Epithelial cell of alveolus of lung (primary cell): ENCODE data around the gene PPM1D. TPM values are rescaled to one million over a fixed set of nuclear protein-coding genes. Genes with fewer than 3 reads are reported as not detected.

Source experiments
- total RNA-seq: library from RNA; depleted of rRNA; stranded (reverse); fragments of >200 nt; gene quantifications from 2 replicates; pipeline ENCODE4 v1.2.1, GENCODE V29; 2015

Gene PPM1D
- total RNA-seq = 8.9 and 17.3 TPM in 2 replicates

DNA sequence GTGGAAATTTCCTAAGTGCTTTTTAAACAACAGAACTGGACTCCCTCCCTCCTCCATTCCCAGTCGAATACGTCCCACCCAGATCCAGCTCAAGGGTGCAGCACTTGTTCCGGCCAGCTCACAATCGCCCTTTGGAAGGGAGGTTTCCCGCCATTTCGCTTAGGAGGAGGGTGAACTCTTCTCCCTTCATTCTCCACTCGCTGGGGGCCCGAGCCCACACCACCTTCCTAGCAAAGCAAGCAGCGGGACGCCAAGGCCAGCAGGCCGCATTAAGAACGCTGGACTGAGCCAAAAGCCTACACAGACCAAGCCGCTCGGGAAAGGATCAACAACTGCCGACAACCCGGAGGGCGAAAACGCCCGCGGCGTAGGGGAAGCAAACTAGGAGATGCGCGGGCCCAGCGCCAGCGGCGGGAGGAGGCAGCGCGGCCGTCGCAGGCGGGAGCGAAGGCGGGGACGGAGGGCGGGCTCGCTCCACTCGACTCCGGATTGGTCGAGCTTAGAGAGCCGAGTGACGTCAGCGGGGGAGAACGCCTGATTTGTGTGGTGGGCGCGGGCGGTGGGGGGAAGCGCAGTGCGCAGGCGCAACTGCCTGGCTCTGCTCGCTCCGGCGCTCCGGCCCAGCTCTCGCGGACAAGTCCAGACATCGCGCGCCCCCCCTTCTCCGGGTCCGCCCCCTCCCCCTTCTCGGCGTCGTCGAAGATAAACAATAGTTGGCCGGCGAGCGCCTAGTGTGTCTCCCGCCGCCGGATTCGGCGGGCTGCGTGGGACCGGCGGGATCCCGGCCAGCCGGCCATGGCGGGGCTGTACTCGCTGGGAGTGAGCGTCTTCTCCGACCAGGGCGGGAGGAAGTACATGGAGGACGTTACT, at the start of gene PPM1D:
TSS of gene PPM1D (plus strand) at position 574 of the 870 bp plus-strand sequence. CDS start at position 796, 222 bp downstream.

DNA sequence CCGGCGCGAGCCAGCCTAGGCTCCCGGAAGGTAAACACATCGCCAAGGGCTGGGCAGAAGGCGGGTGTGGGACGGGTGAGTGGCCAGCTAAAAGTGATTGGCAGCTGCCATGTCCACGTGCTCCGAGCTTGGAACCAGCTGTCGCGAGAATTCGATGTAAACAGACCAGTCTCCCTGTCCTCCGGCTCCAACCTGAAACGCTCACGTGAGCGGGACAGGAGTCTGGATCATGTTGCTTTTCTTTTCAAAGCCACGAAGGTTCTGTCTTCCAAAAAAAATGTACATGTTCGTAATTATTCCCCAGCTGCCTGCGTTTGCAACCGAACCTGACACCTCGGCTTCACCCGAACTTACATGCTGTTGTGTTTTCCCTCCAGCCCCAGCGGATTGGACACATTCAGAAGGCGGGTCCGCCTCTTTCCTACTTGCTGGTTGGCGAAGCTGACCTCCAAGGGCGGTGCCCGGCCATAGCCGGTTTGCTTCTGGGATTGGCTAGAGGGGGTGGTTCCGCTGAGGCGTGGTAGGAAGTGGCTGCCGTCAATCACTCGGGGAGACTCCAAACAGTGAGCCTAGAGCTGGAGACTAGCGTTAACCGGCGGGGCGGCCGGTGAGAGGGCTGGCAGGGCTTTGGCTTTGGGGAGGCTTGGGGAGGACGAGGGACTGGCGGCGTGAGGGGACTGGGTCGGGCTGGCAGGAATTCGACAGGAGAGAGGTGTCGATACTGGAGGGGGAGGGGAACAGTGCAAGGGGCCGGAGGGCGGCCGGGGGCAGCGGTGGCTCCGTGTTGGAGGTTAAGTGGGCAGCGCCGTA, 77.5 kb downstream of the PPM1D start, which contains the start of gene BCAS3:
TSS of gene BCAS3 (plus strand) at position 544 of the 810 bp plus-strand sequence.

Other genes starting within 250 kb of the PPM1D start
- 28.6 and 31.9 TPM in 2 replicates for gene USP32, start 208.1 kb upstream of the PPM1D start, total RNA-seq
- not detected in 2 replicates for gene CHCT1, start 177.7 kb upstream of the PPM1D start, total RNA-seq
- gene APPBP2, start 74.0 kb upstream of the PPM1D start, total RNA-seq = 16.9 and 29.5 TPM in 2 replicates
- gene BCAS3, start 77.7 kb downstream of the PPM1D start, total RNA-seq = 7.1 and 15.4 TPM in 2 replicates